GM19452 (cell line): ENCODE data around the gene ZMIZ1.
"Not testable (repeated sequence)": the region's sequence is repeated elsewhere in the genome, so short reads cannot be mapped to it uniquely, and the experiment has no call there.

Experiments used
- ATAC-seq: cut with Tn5 transposase; IDR thresholded peaks from one replicate; pipeline ENCODE4 v1.9.1; 2021; ENCODE audit not compliant: unreplicated experiment

ZMIZ1 gene

DNA sequence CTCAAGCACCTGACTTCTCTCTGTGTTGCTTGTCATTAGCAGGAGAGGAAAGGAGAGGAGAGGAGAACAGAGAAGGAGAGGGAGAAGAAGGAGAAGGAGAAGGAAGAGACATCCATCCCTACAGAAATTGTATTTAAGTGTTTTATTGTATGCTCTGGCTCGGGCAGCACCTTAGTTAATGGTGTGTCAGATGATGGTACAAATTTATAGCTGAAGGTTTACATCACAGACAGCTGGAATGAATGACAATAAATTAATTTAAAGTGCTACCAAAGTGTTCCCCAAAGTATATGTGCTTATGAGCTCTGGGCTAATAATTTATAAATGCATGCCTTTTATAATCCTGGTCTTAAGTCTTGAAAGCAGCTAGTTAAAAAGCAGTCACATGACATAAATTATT, 38.1 kb upstream of the ZMIZ1 start:
- no peak for ATAC-seq

DNA sequence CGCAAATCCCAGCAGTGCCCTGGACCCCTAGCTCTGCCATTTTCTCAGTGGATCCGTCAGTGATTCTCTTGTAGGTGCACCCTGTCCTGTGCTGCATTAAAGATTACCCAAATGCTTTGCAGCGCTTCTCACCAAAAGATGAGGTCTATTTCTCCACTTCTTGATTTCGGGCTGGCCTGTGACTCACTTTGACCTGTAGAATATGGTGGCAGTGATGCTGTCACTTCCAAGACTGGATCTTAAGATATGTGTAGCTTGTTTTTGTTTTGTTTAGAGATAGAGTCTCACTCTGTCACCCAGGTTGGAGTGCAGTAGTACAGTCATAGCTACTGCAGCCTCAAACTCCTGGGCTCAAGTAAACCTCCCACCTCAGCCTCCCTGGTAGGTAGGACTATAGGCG, 37.0 kb upstream of the ZMIZ1 start:
- ATAC-seq, result no peak

DNA sequence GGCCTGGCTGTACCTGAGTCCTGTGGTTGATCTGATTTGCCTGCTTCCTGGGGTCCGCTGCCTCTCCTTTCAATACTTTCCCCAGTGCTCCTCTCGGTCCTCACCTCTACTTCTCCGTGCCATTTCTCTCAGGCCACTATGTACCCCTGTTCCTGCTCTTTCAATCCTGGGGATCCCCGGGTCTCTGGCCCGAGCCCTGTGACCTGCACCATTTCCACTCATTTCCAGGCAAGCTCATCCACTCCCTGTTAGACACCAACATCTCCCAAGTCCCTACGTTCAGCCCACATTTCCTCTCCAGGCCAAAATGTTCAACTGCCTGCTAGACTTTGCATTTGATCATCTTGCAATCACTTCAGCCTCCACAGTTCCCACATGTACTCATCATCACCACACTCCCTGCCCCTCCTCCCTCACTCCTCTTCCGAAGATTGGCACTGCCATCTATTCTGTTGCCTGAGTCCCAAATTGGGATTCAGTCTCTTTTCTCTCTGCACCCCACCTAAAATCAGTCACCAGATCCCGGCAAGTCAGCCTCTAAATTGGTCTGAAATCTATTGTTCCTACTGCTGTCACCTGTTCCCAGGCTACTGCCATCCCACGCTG, 34.4 kb upstream of the ZMIZ1 start:
- no peak for ATAC-seq

DNA sequence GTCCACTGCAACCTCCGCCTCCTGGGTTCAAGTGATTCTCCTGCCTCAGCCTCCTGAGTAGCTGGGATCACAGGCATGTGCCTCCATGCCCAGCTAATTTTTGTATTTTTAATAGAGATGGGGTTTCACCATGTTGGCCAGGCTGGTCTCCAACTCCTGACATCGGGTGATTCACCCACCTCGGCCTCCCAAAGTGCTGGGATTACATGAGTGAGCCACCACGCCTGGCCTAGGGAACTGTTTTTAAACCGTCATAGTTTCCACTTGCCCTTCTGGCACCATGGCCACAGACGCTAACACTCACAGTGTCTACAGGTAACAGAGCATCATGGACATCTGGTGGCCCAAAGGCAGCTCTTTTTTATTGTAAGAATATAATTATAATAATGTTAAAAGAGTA, 32.4 kb upstream of the ZMIZ1 start:
- not testable (repeated sequence) for ATAC-seq

DNA sequence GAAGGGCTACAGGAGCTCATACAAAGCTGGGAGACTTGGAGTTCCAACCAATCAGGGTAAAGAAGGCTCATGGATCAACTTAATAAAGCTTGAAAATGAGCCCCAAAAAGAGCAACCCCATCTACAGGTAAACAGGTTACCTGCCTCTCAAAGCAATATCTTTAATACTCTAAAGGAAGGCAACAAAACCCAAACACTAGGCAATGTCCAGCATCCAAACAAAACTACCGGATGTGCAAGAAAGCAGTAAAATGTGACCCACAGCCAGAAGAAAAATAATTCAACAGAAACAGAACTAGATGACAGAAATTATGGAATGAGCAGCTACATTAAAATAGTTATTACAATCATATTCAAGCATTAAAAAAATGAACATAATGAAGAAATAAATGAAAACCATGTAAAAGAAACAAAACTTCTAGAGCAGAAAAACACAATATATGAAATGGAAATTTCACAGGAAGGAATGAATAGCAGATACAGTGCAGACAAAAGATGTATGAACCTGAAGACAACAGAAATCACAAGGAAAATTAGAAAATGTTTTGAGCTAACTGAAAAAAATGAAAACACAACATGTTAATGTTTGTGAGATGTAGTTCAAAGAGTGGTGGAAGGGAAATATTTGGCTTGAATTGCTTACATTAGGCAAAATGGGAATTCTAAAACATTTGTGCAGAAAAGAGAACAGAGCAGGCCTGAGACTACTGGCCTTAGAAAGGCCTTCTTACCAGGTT, 30.5 kb upstream of the ZMIZ1 start:
- no peak for ATAC-seq

DNA sequence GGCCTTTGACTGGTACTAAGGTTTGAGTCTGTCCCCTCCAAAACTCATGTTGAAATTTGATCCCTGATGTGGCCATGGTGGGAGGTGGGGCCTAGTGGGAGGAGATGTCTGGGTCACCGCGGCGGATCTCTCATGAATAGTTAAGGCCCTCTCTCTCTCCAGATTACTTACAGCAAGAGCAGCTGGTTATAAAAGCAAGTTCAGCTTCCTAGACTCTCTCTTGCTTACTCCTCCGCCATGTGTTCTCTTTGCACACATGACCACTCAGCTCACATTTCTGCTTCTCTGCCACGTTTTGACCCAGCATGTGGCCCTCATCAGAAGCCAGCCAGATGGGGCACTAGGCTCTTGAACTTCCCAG, 29.9 kb upstream of the ZMIZ1 start:
- no peak for ATAC-seq

DNA sequence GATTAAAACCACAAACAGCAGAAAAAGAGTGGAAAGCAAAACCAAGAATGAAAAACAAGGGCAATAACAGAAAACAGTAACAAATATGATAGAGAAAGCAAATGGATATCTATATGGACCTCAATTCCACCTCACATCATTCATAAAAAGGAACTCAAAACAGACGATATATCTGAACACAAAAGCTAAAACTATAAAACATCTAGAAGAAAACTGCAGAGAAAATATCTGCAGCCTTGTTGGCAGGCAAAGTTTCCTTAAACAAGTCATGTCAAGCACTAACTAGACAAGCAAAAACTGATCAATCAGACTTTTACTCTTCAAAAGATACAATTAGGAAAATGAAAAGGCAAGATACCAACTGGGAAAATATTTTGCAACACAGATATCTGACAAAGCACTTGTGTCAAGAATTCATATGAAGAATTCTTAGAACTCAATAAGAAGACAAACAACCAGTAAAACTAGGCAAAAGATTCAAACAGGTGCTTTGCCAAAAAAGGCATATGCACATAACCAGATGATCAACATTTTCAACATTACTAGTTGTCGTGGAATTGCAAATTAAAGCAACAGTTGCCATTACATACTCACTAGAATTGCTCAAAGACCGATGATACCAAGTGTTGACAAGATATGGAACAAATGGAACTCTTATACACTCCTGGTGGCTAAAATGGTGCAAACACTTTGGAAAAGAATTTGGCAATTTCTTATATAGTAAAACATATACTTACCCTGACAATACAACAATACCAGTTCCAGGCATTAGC, 25.9 kb upstream of the ZMIZ1 start:
- no peak for ATAC-seq

DNA sequence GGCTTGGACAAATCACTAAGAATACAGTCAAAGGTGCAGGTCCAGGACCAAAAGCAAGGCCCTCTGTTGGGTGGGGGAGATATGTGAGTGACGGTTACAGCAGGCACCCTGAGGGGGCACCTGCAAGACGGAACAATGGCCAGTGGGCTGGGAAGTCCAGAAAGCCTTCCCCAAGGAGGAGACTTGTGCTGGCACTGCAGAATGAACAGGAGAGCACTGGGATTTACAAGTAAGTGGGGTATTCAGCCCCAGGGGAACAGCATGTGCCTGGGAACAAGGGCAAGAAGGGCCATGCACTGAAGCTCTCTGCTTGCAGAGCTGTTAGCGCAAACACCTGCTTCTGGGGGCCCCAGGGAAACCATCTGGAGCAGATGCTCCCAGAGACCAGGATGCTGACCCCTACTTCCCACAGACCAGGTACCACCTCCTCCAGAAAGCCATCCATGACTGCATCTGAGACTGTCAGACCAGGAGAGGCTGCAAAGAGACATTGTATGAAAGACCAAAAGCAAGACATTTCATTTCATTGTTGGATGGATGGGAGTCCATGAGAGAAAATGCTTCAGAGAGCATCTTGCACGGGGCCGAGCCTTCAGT, 24.6 kb upstream of the ZMIZ1 start:
- ATAC-seq, result no peak

DNA sequence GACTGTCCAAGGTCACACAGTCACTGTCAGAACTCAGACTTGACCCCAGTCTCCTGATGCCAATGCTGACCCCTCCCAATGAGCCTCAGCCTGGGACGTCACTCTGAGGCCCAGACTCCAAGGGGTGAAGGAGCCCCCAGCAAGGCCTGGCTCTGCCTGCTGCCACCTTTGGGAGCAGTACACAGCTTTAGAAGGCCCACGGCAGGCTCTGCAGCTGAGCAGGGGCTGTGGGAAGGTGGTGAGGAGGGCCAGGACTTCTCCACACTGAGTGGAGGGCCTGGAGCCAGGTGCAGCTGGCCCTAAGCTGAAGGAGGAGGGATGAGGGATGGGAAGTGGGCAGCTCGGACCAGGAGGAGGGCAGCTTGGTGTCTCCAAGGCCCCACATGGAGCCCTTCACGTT, 23.9 kb upstream of the ZMIZ1 start:
- ATAC-seq, result no peak

DNA sequence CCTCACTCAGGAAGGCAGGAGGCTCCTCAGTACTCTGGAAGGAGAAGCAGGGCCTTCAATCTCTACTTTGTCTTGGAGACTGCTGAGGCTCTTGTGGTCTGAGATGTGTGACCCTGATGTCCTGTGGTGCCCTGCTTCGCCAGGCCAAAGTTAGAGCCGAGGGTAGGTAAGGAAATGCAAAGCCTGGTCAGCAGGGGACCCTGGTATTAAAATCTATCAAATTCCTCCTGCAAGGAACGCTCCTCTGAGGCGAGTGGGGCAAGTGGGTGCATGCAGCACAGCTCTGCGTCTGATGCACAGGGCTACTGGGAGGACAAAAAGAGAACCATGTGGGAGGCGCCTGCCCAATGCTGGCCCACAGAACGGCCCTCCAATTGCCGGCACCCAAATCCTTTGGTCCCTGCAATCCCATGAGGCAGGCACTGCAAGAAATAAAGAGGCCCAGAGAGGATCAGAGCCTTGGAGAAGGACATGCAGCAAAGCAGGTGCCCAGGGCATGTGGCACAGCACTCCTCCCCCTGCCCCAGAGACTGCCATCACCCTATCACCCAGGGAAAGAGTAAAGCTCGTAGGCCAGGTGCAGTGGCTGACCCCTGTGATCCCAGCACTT, 23.1 kb upstream of the ZMIZ1 start:
- no peak for ATAC-seq

DNA sequence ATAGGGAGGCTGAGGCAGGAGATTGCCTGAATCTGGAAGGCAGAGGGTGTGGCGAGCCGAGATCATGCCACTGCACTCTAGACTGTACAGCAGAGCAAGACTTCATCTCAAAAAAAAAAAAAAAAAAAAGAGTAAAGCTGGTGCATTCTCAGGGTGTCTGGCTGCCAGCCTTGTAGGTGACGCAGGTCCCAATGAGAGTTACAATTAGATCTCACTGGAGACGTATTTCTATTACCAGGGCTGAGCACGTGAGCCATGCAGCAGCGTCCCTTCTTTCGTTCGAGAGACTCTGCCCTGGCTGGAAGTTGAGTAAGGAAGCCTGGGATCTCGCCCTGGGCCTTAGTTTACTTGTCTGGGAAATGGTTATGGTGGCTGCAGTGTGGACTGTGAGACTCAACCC, 22.4 kb upstream of the ZMIZ1 start:
- ATAC-seq, result no peak

DNA sequence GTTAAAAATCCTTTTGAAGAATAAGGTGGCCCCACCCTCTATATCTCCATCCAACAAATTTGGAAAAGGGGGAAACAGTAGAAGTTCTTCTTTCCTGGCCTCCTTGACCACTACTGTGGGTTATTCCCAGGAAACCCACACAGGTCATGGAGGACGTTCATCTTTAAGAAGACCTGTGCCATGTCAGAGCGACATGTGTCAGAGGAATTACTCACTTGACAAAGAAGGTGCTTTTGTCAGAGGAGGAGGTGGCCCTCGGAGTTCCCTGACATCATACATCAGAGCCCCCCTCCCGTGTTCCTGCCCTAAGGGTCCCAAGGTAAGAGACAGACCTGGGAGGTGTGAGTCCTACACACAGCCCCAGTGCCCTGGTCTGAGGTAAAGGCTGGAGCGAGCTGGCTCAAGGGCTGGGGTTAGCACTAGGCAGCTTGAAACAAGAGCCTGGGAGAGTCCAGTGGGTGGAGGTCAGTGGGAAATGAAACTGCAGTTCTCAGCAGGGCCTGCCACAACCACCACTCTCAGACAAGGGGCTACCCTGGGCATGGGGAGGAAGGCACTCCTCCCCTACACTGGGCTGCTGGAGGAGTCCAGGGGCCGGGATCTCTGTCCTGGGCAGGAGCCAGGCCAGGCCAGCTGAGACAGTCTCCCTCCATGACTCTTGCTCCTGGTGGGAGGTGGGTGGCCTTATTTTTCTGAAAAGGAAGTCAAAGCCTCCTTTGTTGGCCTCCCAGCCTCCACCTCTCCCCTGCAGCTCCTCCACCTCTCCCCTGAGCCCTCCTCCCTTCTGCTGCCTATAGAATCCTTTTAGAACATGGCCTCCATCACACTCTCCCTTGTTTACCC, 21.8 kb upstream of the ZMIZ1 start:
- no peak for ATAC-seq

DNA sequence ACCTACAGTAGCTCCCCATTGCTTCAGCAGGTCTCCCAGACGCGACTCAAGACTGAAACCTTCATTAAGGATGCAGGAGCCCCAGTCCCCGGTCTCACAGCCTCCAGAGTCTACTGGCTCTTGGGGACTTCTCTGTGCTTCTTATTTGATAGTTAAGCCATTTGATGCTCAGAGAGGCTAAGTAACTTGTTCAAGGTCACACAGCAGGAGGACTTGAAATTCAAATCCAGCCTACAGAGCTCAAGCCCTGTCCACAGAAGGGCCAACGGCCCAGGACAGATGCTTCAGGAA, 21.2 kb upstream of the ZMIZ1 start:
- no peak for ATAC-seq

DNA sequence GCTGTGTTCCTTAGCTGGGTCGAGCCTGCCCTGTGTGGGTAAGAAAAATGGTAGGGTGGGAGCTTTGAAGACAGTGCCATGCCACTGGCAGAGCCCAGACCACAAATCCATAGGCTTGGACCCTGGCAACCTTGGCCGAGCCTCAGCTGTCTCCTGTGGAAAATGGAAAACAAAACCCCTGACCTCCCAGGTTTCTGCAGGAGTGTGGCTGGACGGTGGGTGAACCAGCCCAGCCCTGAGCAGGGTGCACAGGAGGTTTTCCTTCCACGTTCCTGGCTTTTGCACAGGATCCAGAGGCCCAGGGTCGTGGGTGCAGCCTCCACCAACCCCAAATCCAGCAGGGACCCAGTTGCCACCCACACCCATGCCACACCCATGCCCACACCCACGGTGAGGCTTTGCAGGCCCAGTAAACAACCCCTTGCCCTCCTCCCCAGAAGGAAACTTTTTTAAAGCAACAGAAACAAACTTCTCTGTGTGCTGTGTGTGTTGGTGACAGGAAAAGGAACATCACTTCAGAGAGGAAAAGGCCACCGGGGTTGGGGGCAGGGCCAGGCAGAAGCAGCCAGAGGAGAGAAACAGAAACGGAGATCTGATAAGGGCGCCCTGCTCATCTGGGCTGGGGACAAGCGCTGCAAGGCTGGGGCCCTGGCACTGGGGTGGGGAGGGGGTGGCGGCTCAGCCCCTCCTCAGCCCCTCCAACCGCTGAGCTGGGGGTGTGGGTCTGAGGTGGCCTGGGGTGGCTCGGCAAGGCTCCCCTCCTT, 20.7 kb upstream of the ZMIZ1 start:
- ATAC-seq, result no peak

DNA sequence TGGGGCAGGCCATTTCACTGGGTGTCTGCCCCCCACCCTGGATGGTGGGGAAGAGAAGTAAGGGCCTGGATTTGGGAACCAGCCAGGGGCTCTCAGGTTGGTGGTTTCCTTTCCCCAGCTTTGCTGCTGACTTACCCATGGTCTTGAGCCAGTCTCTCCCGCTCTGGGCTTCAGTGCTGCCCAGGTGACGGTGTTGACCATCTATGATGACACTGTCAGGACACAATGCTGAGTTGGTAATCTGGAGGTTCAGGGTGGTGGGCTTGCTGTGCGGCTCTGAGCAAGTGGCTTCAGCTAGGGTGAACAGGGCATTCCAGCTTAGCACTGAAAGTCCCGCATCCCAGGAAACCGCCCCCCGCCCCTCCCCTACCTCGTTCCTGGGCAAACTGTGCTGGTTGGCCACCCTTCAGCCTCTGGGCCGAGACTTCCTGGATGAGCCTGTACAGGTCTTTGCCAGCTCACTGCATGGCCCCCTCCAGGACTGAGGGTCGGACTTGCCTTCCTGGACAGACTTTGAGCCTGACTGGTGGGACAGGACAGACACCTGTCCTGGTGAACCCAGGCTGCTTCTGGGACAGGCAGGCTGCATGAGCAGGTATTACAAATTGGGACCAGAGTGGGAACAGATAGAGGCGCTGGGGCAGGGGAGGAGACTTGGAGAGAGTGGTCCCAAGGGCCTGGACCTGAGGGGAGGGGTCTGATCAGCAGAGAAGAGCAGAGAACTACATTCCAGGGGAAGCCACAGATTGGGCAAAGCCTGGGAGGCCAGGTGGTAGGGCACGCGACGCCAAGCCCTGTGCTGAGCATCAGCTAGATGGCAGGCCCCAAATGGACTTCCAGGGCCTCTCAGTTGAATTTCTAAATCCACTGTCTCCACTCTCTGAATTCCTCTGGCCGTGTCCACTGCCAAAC, 19.9 kb upstream of the ZMIZ1 start:
- no peak for ATAC-seq

DNA sequence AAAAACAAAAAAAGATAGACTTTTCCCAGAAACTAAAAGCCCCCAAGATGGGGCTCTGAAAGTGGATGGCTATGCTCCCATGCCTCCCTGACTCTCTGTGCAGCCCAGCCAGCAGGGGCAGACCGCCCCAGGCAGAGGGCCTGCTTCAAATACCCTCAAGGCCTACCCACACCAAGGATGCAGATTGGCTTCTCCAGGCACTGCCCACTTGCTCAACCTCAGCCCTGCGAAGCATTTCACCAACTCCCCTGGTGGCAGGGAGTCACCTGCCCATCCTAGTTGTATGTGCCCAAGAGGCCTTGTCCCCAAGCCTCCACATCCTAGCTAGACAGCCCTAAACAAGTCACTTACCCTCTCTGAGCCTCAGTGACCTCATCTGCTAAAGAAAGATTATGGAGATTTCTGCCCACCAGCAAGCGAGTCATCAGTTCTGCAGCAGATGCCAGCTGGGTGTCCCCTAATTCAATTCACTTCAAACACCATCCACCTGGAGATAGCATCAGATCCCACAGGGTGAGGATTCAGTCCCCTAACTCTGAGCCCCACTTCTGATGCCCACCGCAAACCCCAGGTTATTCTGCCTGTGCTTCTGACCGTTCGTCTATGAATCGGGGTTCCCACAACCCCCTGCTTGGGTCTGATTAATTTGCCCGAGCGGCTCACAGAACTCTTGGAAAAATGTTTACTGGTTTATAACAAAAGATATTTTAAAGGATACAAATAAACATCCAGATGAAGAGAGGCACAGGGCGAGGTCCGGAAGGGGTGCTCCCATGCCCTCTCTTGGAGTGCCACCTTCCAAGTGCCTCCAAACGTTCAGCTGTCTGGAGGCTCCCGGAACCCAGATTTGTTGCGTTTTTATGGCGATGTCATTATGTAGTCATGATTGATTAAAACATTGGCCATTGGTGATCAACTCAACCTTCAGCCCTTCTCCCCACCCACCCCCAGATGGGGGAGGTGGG, 18.6 kb upstream of the ZMIZ1 start:
- ATAC-seq, result no peak

DNA sequence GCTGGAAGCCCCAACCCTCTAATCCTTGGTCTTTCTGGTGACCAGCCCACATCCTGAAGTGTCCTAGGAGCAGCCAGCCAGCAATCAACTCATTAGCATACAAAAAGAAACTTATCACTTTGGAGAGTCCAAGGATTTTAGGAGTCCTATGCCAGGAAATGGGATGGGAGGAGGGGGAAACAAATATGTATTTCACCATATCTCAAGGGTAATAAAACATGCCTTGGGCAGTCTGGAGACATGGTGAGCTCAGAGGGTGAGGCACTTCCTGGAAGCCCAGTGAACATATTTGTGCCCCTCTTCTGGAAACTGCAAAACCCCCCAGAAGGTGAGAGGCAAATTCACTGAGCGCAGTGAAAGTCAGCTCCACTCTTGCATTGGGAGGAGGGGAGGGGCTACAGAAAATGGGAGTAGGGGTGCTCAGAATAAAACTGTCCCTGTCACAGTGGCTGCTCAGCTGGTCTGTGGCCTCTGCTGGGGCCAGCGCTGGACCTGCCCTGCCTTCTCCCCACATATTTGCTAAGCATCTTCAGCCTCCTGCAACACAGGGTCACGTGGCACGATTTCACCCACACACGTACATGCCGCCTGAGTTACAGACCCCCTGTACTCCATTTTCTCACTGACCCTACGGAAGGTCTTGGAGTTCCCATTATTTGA, 17.7 kb upstream of the ZMIZ1 start:
- ATAC-seq, result no peak
